Mesenchymal stem cell (in vitro differentiated cells and primary cell): ENCODE results near the gene DNPEP.

Source experiments
- DNase-seq: peaks from one replicate; pipeline ENCODE4 v3.0.0-alpha.2; 2013
- H2AFZ ChIP-seq: one replicate; pipeline ENCODE4 v1.6.1; 2013; ENCODE audit warnings: low read depth, mild to moderate bottlenecking, control low read depth, inconsistent platforms, low read length, moderate library complexity
- H2AK5ac ChIP-seq: 2 replicates; pipeline ENCODE4 v1.6.1; 2013; ENCODE audit warnings: low read length, moderate library complexity, mild to moderate bottlenecking, inconsistent platforms; ENCODE audit not compliant: severe bottlenecking
- H2BK120ac ChIP-seq: one replicate; pipeline ENCODE4 v1.6.1; 2013; ENCODE audit warnings: low read depth, mild to moderate bottlenecking, inconsistent platforms, low read length, moderate library complexity
- H2BK12ac ChIP-seq, 2 experiments: one replicate each; pipeline ENCODE4 v1.6.1; 2013; ENCODE audit warnings: inconsistent platforms in 2 of 2, low read length in 2 of 2, mild to moderate bottlenecking in 2 of 2, moderate library complexity in 2 of 2, control low read depth in 1 of 2
- H2BK15ac ChIP-seq: one replicate; pipeline ENCODE4 v1.6.1; 2013; ENCODE audit warnings: mild to moderate bottlenecking, low read depth, inconsistent platforms; ENCODE audit not compliant: poor library complexity, severe bottlenecking
- H2BK5ac ChIP-seq: 2 replicates; pipeline ENCODE4 v1.6.1; 2013; ENCODE audit warnings: low read depth, mild to moderate bottlenecking, low read length, control low read depth, inconsistent platforms; ENCODE audit not compliant: poor library complexity, severe bottlenecking
- H3K14ac ChIP-seq, 2 experiments: one replicate each; pipeline ENCODE4 v1.6.1; 2013; ENCODE audit warnings: inconsistent platforms in 2 of 2, low read length in 2 of 2, control low read depth in 1 of 2, mild to moderate bottlenecking in 1 of 2, moderate library complexity in 1 of 2
- H3K18ac ChIP-seq, 2 experiments: one replicate each; pipeline ENCODE4 v1.6.1; 2013; ENCODE audit warnings: inconsistent platforms in 2 of 2, low read length in 2 of 2, control low read depth in 1 of 2, low read depth in 1 of 2, mild to moderate bottlenecking in 1 of 2
- H3K23ac ChIP-seq, 2 experiments: one replicate each; pipeline ENCODE4 v1.6.1; 2013; ENCODE audit warnings: inconsistent platforms in 2 of 2, low read length in 2 of 2, mild to moderate bottlenecking in 2 of 2, moderate library complexity in 2 of 2, control low read depth in 1 of 2
- H3K27ac ChIP-seq: 2 replicates; pipeline ENCODE4 v1.5.1; 2013; ENCODE audit warnings: mild to moderate bottlenecking, moderate library complexity, low read length, control low read depth, inconsistent platforms; ENCODE audit not compliant: poor library complexity, severe bottlenecking
- H3K27me3 ChIP-seq, 2 experiments: 2 replicates each; pipeline versions ENCODE4 v1.6.1 to v1.7.0; 2013; ENCODE audit warnings: low read length in 2 of 2, mild to moderate bottlenecking in 2 of 2, moderate library complexity in 2 of 2, control low read depth in 1 of 2, inconsistent platforms in 1 of 2; ENCODE audit not compliant: control insufficient read depth in 1 of 2, insufficient read depth in 1 of 2
- H3K36me3 ChIP-seq, 2 experiments: 2 replicates each; pipeline versions ENCODE4 v1.6.1 to v1.7.0; 2013; ENCODE audit warnings: low read length in 2 of 2, control low read depth in 1 of 2, inconsistent platforms in 1 of 2, low read depth in 1 of 2, mild to moderate bottlenecking in 1 of 2; ENCODE audit not compliant: insufficient read depth in 2 of 2, control insufficient read depth in 1 of 2
- H3K4ac ChIP-seq, 2 experiments: one replicate each; pipeline ENCODE4 v1.6.1; 2013; ENCODE audit warnings: inconsistent platforms in 2 of 2, low read length in 2 of 2, mild to moderate bottlenecking in 2 of 2, moderate library complexity in 2 of 2, control low read depth in 1 of 2, low read depth in 1 of 2
- H3K4me1 ChIP-seq: 2 replicates; pipeline ENCODE4 v1.6.1; 2013; ENCODE audit warnings: low read depth, low read length, control low read depth; ENCODE audit not compliant: control insufficient read depth, insufficient read depth
- H3K4me2 ChIP-seq: 2 replicates; pipeline ENCODE4 v1.6.1; 2013; ENCODE audit warnings: low read length, mild to moderate bottlenecking, inconsistent platforms; ENCODE audit not compliant: poor library complexity, severe bottlenecking
- H3K4me3 ChIP-seq, 2 experiments: 2 replicates each; pipeline versions ENCODE4 v1.5.1 to v1.7.0; 2013; ENCODE audit warnings: low read length in 2 of 2, mild to moderate bottlenecking in 2 of 2, control low read depth in 1 of 2, low read depth in 1 of 2; ENCODE audit not compliant: insufficient read depth in 1 of 2
- H3K79me1 ChIP-seq: replicated peaks from 2 replicates; pipeline ENCODE4 v1.6.1; 2013; ENCODE audit warnings: mild to moderate bottlenecking, control low read depth, low read length, inconsistent platforms; ENCODE audit not compliant: poor library complexity, severe bottlenecking
- H3K9ac ChIP-seq: 2 replicates; pipeline ENCODE4 v1.7.0; 2013; ENCODE audit warnings: mild to moderate bottlenecking, low read length, moderate library complexity
- H3K9me3 ChIP-seq: 2 replicates; pipeline ENCODE4 v1.7.0; 2013; ENCODE audit warnings: mild to moderate bottlenecking, low read length; ENCODE audit not compliant: control insufficient read depth
- H4K8ac ChIP-seq: one replicate; pipeline ENCODE4 v1.6.1; 2013; ENCODE audit warnings: inconsistent platforms, mild to moderate bottlenecking, low read length, moderate library complexity
- H4K91ac ChIP-seq: one replicate; pipeline ENCODE4 v1.6.1; 2013; ENCODE audit warnings: mild to moderate bottlenecking, low read length, inconsistent platforms
- WGBS: methylation state at CpG from one replicate; pipeline ENCODE4 v1.1.7; 2013; ENCODE audit warnings: mixed read lengths; 5-methylcytosine and 5-hydroxymethylcytosine counted together

Gene DNPEP

DNA sequence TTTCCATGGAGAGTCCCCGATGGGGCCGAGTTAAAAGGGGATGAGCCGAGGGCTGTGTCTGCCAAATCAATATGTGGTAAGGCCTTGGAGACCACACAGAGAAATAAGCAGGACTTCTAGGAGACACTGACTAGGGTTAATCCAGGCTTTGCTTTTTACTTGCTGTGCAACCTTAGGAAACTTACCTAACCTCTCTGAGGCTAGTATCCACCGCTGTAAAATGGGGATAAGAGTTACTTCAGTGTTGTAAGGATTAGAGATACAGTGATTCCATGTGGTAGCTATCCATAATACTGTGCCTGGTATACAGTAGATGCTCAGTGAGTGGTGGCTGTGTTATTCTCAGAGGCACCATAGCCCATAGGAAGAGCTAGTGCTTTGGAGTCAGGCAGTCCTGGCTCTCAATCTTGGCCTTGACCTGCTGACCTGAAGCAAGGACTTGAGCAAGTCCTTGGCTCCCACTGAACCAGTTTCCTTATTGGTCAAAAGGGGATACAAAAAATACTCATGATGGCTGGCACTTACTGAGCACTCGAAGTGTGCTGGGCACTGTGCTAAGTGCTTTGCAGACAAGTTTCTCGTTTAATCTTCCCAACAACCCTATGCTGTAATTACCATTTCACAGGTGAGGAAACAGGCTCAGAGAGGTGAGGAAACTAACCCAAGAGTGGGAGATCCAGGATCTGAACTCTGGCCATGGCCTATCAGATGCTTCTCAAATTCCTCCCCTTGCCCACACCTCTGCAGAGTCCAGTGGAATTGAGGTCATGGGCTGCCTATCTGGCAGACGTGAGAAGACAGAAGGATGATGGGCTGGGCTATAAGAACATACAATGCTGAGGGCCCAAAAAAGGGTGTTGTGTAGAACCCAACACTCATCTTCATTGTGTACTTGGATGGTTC lies 18.5 kb upstream of the DNPEP start:
- Histone ChIP-seq H3K9ac (peak overlapping the region; percentile 71), H2BK15ac (peak overlapping the region; percentile 33), H2BK120ac (peak overlapping the region; percentile 65), H2BK12ac (peak overlapping the region; percentile 57 to 80), H4K8ac (peak overlapping the region; percentile 55), H2AFZ (no peak overlapping the region), H3K36me3 (no peaks in the 10 kb centered on the region), H2AK5ac (peak overlapping the region; percentile 92), H3K4me1 (peaks cover 28% of the 10 kb centered on the region), H3K4me3 (no peak overlapping the region), H3K18ac (peak overlapping the region; percentile 45 to 68), H3K4me2 (no peak overlapping the region), H4K91ac (peak overlapping the region; percentile 71), H3K27ac (peak overlapping the region; percentile 67), H2BK5ac (no peak overlapping the region), H3K14ac (no peak overlapping the region), H3K9me3 (no peaks in the 10 kb centered on the region), H3K79me1 (no peaks in the 10 kb centered on the region), H3K27me3 (no peaks in the 10 kb centered on the region), H3K23ac (peak overlapping the region in 1 of 2 experiments; percentile 44), H3K4ac (peak overlapping the region; percentile 55 to 86)
- 79% methylated on average over 5 of the region's 7 CpGs for WGBS
- DNase-seq, result no peak

DNA sequence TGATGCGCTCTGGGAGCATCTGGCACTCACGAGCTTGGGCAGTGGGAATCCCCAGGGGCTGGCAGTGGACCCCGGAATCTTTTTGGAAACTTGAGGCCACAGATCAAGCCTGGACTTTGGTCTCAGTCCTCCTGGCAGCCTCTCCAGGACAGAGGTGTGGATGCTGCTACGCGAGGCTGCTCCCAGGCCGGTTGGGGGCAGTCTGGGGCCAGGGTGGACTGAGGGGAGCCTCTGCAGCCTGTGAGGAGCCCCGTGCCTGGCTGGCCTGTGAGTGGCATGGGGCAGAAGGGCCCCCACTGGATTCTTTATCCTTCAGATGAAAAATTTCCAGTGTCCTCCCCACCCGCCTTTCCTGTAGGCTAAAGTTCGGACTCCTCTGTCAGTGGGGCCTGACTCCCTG lies 17.7 kb upstream of the DNPEP start:
- no peak overlapping the region for H2BK120ac ChIP-seq
- no peak overlapping the region for H4K8ac ChIP-seq
- peak overlapping the region; percentile 64 for H2AK5ac ChIP-seq
- no peaks in the 10 kb centered on the region for H3K36me3 ChIP-seq
- no peaks in the 10 kb centered on the region for H3K27me3 ChIP-seq
- H2BK5ac ChIP-seq, result no peak overlapping the region
- H3K4me2 ChIP-seq, result no peak overlapping the region
- H3K4ac ChIP-seq, result no peak overlapping the region
- H3K14ac ChIP-seq, result no peak overlapping the region
- peaks cover 28% of the 10 kb centered on the region for H3K4me1 ChIP-seq
- H2AFZ ChIP-seq, result no peak overlapping the region
- H3K79me1 ChIP-seq, result no peaks in the 10 kb centered on the region
- no peak overlapping the region for H3K27ac ChIP-seq
- peak overlapping the region; percentile 74 for H4K91ac ChIP-seq
- 89% methylated on average over 8 of the region's 9 CpGs for WGBS
- no peak overlapping the region for H3K23ac ChIP-seq
- H3K18ac ChIP-seq, result peak overlapping the region; percentile 16 to 37
- peak; percentile 28 for DNase-seq
- H3K9me3 ChIP-seq, result no peaks in the 10 kb centered on the region
- peak overlapping the region; percentile 33 for H2BK15ac ChIP-seq
- peak overlapping the region; percentile 71 for H3K9ac ChIP-seq
- no peak overlapping the region for H3K4me3 ChIP-seq
- H2BK12ac ChIP-seq, result no peak overlapping the region

DNA sequence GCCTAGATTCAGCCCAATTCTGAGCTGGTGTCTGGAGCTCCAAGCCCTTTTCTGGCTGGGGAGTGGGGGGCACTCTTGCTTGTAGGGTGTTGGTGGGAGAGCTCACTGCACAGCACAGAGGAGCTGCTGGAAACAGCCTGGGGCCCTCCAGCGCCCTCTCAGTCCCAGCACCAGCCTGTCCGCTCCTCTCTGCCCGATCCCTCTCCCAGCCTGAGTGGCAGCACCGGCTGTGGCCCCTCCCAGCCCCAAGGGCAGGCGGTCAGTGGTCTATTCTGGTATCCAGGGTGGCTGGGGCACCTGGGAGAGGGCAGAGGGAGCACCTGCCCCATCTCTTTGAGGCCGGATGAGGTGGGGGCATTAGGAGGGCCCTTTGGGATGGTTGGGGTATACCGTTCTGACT lies 17.2 kb upstream of the DNPEP start:
- H3K14ac ChIP-seq, result no peak overlapping the region
- no peaks in the 10 kb centered on the region for H3K36me3 ChIP-seq
- peak overlapping the region; percentile 14 to 33 for H2BK12ac ChIP-seq
- WGBS, result 84% methylated on average over 7 of the region's 7 CpGs
- no peak for DNase-seq
- H3K4me1 ChIP-seq, result peaks cover 28% of the 10 kb centered on the region
- H2BK5ac ChIP-seq, result no peak overlapping the region
- no peak overlapping the region for H3K27ac ChIP-seq
- peak overlapping the region in 1 of 2 experiments; percentile 19 for H3K18ac ChIP-seq
- H4K91ac ChIP-seq, result peak overlapping the region; percentile 81
- H3K23ac ChIP-seq, result no peak overlapping the region
- H3K4ac ChIP-seq, result peak overlapping the region in 1 of 2 experiments; percentile 57
- H3K9me3 ChIP-seq, result no peaks in the 10 kb centered on the region
- no peak overlapping the region for H2BK120ac ChIP-seq
- no peak overlapping the region for H2AFZ ChIP-seq
- no peak overlapping the region for H3K4me2 ChIP-seq
- no peaks in the 10 kb centered on the region for H3K79me1 ChIP-seq
- H3K27me3 ChIP-seq, result no peaks in the 10 kb centered on the region
- H2BK15ac ChIP-seq, result peak overlapping the region; percentile 44
- no peak overlapping the region for H4K8ac ChIP-seq
- H3K9ac ChIP-seq, result peak overlapping the region; percentile 14
- H3K4me3 ChIP-seq, result no peak overlapping the region
- H2AK5ac ChIP-seq, result peak overlapping the region; percentile 3

DNA sequence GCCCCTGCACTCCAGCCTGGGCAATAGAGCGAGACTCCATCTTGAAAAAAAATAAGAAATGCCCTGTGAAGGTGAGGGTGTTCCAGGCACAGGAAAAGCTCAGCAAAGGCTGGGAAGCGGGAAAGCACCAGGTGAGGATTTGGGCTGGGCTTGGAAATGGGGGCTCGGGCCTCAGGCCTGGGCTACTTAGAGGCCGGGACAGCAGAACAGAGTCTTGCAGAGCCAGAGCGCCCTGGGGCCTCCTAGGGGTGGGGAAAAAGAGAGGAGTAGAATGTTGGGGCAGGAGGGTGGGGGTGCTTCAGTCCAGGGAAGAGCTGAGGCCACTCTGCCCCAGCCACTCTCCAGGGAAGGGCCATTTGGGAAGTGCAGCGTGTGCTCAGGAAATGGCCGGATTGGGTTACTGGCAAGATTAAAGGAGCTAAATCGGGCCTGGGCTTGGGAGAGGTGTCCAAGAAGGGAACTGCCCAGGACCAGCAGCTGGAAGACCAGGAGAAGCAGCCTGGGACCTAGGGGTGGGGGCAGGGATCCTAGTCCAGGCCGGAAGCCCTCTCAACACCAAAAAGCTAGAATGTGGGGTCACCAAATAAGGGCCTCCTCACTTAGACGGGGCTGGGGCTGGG lies 16.7 kb upstream of the DNPEP start:
- H3K9me3 ChIP-seq, result no peaks in the 10 kb centered on the region
- H4K91ac ChIP-seq, result no peak overlapping the region
- no peak overlapping the region for H2BK120ac ChIP-seq
- H3K18ac ChIP-seq, result no peak overlapping the region
- no peak overlapping the region for H3K4me2 ChIP-seq
- no peak for DNase-seq
- peak overlapping the region; percentile 44 for H2BK15ac ChIP-seq
- no peak overlapping the region for H3K4ac ChIP-seq
- H2BK5ac ChIP-seq, result no peak overlapping the region
- no peak overlapping the region for H3K27ac ChIP-seq
- no peak overlapping the region for H3K23ac ChIP-seq
- H4K8ac ChIP-seq, result peak overlapping the region; percentile 5
- H3K4me3 ChIP-seq, result no peak overlapping the region
- no peaks in the 10 kb centered on the region for H3K36me3 ChIP-seq
- peak overlapping the region in 1 of 2 experiments; percentile 14 for H2BK12ac ChIP-seq
- peaks cover 25% of the 10 kb centered on the region for H3K4me1 ChIP-seq
- no peak overlapping the region for H3K14ac ChIP-seq
- H3K27me3 ChIP-seq, result no peaks in the 10 kb centered on the region
- H2AK5ac ChIP-seq, result peak overlapping the region; percentile 3
- H3K79me1 ChIP-seq, result no peaks in the 10 kb centered on the region
- H2AFZ ChIP-seq, result no peak overlapping the region
- 75% methylated on average over 10 of the region's 10 CpGs for whole genome bisulfite sequencing
- H3K9ac ChIP-seq, result peak overlapping the region; percentile 14
